NCI-H1105 (cell line): Measurements from ENCODE around the gene COBL.
A peak's percentile ranks its signal among the peaks of the same experiment; 100 is the strongest.
"Not testable (repeated sequence)": the region's sequence is repeated elsewhere in the genome, so short reads cannot be mapped to it uniquely, and the experiment has no call there.

Experiments used
- DNase-seq: peaks from one replicate; lab custom pipeline; 2025; lab: John Stamatoyannopoulos, UW

COBL gene

GRCh38 chr7:51229620-51230323 lies 86.8 kb downstream of the COBL start:
- DNase-seq: no peak

GRCh38 chr7:51229106-51229537 lies 87.5 kb downstream of the COBL start:
- DNase-seq: no peak

GRCh38 chr7:51228386-51228958 lies 88.1 kb downstream of the COBL start:
- no peak for DNase-seq

GRCh38 chr7:51227861-51228260 lies 88.7 kb downstream of the COBL start:
- no peak for DNase-seq

GRCh38 chr7:51226916-51227535 lies 89.6 kb downstream of the COBL start:
- no peak for DNase-seq

- no peak for DNase-seq
Measured at GRCh38 chr7:51226063-51226755, 90.4 kb downstream of the COBL start.

- no peak for DNase-seq
Measured at GRCh38 chr7:51224811-51225595, 91.6 kb downstream of the COBL start.

- no peak for DNase-seq
Measured at GRCh38 chr7:51223505-51223904, 93.1 kb downstream of the COBL start.

- no peak for DNase-seq
Measured at GRCh38 chr7:51222916-51223315, 93.7 kb downstream of the COBL start.

- DNase-seq: no peak
Measured at GRCh38 chr7:51220226-51220625, 96.4 kb downstream of the COBL start.

GRCh38 chr7:51219261-51219988 lies 97.2 kb downstream of the COBL start:
- DNase-seq: no peak

- DNase-seq: no peak
Measured at GRCh38 chr7:51217804-51218203, 98.8 kb downstream of the COBL start.

- no peak for DNase-seq
Measured at GRCh38 chr7:51214098-51214497, 102.5 kb downstream of the COBL start.

GRCh38 chr7:51213618-51214017 lies 103.0 kb downstream of the COBL start:
- DNase-seq: no peak

- no peak for DNase-seq
Measured at GRCh38 chr7:51210766-51211165, 105.8 kb downstream of the COBL start.

GRCh38 chr7:51209426-51209825 lies 107.2 kb downstream of the COBL start:
- DNase-seq: no peak

- not testable (repeated sequence) for DNase-seq
Measured at GRCh38 chr7:51208125-51208524, 108.5 kb downstream of the COBL start.

- DNase-seq: peak; percentile 7
Measured at GRCh38 chr7:51198654-51199053, 118.0 kb downstream of the COBL start.

GRCh38 chr7:51190969-51191368 lies 125.6 kb downstream of the COBL start:
- no peak for DNase-seq

GRCh38 chr7:51189777-51190176 lies 126.8 kb downstream of the COBL start:
- DNase-seq: no peak

- no peak for DNase-seq
Measured at GRCh38 chr7:51188987-51189386, 127.6 kb downstream of the COBL start.
